Progenitor cell of endocrine pancreas (in vitro differentiated cells): ENCODE data around the gene ADCYAP1. TPM values are rescaled to one million over a fixed set of nuclear protein-coding genes. Genes with fewer than 3 reads are reported as not detected.
A peak's percentile ranks its signal among the peaks of the same experiment; 100 is the strongest.
"Not testable (repeated sequence)": the region's sequence is repeated elsewhere in the genome, so short reads cannot be mapped to it uniquely, and the experiment has no call there.

Experiments used
- DNase-seq: peaks from one replicate; pipeline ENCODE4 v3.0.0; 2021; ENCODE audit warnings: low spot score; ENCODE audit not compliant: unreplicated experiment
- H3K27ac Mint-ChIP-seq: 2 replicates; pipeline ENCODE4 v1.8.0; 2021; ENCODE audit warnings: mild to moderate bottlenecking, moderate library complexity, mixed read lengths
- H3K27me3 Mint-ChIP-seq: 2 replicates; pipeline ENCODE4 v1.8.0; 2021; ENCODE audit warnings: mixed read lengths
- H3K36me3 Mint-ChIP-seq: 2 replicates; pipeline ENCODE4 v1.8.0; 2022; ENCODE audit warnings: mixed read lengths; ENCODE audit not compliant: insufficient read depth
- H3K4me1 Mint-ChIP-seq: 2 replicates; pipeline ENCODE4 v1.8.0; 2021; ENCODE audit warnings: low read depth, mixed read lengths
- H3K4me3 Mint-ChIP-seq: 2 replicates; pipeline ENCODE4 v1.8.0; 2021; ENCODE audit warnings: low read depth, mild to moderate bottlenecking, moderate library complexity, mixed read lengths
- H3K9me3 Mint-ChIP-seq: 2 replicates; pipeline ENCODE4 v1.8.0; 2021; ENCODE audit warnings: low read depth, mixed read lengths
- long read RNA-seq: library from polyadenylated mRNA; unstranded; transcript quantifications from one replicate; pipeline ENCODE4 v2.0.0, GENCODE V29; 2020
- total RNA-seq: library from RNA; stranded (reverse); gene quantifications from 2 replicates; pipeline ENCODE4 v1.2.1, GENCODE V29; 2021
- TF ChIP-seq, protein P1 (sequence below): fragments of 200-600 bp; sonication (generic); IDR thresholded peaks from one replicate; pipeline ENCODE4 v1.5.0; 2021; ENCODE audit warnings: antibody characterized with exemption, mild to moderate bottlenecking; ENCODE audit not compliant: unreplicated experiment

Gene ADCYAP1
- total RNA-seq: 0.11 TPM in 1 of 2 replicates, not detected in the other
- long read RNA-seq: 0 reads

DNA sequence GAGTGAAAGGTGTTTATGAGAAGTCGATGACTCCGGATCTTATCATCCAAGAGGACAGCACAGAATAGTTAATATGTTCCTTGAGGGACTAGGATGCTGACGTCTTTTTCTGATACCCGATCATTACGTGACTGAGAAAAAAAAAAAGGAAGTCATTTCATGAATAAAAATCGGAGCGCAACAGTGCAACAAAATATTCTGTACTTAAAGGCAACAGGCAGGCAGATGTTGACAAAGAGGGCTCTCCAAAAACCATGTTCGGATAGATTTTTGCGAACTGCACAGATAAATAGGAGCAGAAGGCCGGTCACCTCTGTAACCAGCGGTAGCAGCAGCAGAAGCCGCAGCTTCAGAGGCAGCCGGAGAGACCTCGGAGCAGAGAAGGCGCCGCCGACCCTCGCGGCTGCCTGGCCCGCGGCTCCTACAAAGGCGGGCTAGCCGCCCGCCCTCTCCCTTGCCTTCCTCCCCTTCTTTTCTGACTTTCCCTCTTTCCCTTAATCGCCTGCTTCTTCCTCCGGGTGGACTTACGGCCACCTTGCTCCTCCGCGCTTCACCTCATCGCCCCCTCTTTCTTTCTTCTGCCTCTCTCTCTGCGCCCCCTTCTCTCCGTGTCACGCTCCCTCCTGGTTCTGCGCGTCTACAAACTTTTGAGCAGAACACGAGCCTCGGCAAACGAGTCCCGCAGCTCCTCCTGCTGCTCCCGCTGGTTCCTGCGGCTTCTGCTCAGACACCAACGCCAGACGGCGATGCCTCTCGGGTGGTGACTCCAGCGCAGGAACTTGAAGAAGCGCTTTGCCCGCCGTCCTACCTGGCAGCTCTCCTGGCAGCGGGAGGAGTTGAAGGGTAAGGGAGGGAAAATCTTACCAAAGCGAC, at the start of gene ADCYAP1:
ADCYAP1 (plus strand) TSS at position 654 of the 873 bp plus-strand sequence. CDS start 516 bp downstream, outside the sequence.
- DNase-seq: no peak
- no peaks in the 10 kb centered on the region for H3K9me3 Mint-ChIP-seq
- TF ChIP-seq, protein P1, sequence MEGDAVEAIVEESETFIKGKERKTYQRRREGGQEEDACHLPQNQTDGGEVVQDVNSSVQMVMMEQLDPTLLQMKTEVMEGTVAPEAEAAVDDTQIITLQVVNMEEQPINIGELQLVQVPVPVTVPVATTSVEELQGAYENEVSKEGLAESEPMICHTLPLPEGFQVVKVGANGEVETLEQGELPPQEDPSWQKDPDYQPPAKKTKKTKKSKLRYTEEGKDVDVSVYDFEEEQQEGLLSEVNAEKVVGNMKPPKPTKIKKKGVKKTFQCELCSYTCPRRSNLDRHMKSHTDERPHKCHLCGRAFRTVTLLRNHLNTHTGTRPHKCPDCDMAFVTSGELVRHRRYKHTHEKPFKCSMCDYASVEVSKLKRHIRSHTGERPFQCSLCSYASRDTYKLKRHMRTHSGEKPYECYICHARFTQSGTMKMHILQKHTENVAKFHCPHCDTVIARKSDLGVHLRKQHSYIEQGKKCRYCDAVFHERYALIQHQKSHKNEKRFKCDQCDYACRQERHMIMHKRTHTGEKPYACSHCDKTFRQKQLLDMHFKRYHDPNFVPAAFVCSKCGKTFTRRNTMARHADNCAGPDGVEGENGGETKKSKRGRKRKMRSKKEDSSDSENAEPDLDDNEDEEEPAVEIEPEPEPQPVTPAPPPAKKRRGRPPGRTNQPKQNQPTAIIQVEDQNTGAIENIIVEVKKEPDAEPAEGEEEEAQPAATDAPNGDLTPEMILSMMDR: no peak

GRCh38 chr18:857986-858385, 46.7 kb upstream of the ADCYAP1 start:
- Mint-ChIP-seq H3K4me3 (no peak overlapping the region), H3K9me3 (no peaks in the 10 kb centered on the region), H3K4me1 (no peaks in the 10 kb centered on the region), H3K27me3 (peaks cover 7% of the 10 kb centered on the region), H3K27ac (no peak overlapping the region), H3K36me3 (no peaks in the 10 kb centered on the region)
- DNase-seq: no peak
- TF ChIP-seq, protein P1: no peak

More for the DNA sequence above, at the start of gene ADCYAP1:
- Mint-ChIP-seq H3K27me3 (peaks cover 88% of the 10 kb centered on the region), H3K4me3 (no peak within 1 kb of the TSS), H3K36me3 (no peaks in the 10 kb centered on the region), H3K27ac (peak within 1 kb of the TSS; percentile 35), H3K4me1 (peaks cover 5% of the 10 kb centered on the region)

DNA sequence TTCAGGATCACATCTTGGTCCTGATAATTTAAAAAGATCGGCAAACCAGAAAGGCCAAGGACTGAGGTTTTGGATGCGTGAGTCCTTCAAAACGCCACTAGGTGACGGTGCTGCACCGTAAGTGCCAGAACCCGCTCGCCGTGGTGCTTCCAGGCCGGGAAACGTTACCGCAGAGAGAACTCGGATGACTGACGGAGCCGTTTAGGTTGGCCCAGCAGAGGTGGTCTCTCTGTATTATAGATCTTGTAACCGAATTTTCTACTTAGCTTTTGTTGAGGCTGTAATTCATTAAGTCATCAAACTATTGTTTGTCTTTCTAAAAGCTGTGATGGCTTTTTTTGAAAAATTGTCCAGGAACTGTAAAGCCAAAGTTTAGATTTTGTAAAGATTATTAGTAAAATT, 39.8 kb upstream of the ADCYAP1 start:
- Mint-ChIP-seq H3K4me3 (no peak overlapping the region), H3K27me3 (peaks cover 33% of the 10 kb centered on the region), H3K27ac (no peak overlapping the region), H3K9me3 (no peaks in the 10 kb centered on the region), H3K4me1 (no peaks in the 10 kb centered on the region), H3K36me3 (no peaks in the 10 kb centered on the region)
- DNase-seq: peak; percentile 58
- TF ChIP-seq, protein P1: peak; percentile 97

DNA sequence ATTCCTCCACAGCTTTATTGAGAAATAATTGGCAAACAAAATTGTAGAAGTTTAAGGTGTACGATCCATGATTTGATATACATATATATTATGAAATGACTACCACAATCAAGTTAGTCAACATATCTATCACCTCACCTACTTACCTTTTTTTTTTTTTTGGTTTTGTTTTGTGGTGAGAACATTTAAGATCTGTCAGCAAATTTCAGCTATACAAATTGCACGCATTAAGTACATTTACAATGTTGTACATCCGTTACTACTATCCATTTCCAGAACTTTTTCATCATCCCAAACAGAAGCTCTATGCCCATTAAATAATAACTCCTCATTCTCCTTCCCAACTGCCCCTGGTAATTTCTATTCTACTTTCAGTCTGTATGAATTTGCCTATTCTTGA, 37.4 kb upstream of the ADCYAP1 start:
- H3K9me3 Mint-ChIP-seq: no peaks in the 10 kb centered on the region
- no peaks in the 10 kb centered on the region for H3K4me1 Mint-ChIP-seq
- no peak for DNase-seq
- TF ChIP-seq, protein P1: no peak
- no peaks in the 10 kb centered on the region for H3K36me3 Mint-ChIP-seq
- peaks cover 31% of the 10 kb centered on the region for H3K27me3 Mint-ChIP-seq
- no peak overlapping the region for H3K4me3 Mint-ChIP-seq
- H3K27ac Mint-ChIP-seq: no peak overlapping the region

DNA sequence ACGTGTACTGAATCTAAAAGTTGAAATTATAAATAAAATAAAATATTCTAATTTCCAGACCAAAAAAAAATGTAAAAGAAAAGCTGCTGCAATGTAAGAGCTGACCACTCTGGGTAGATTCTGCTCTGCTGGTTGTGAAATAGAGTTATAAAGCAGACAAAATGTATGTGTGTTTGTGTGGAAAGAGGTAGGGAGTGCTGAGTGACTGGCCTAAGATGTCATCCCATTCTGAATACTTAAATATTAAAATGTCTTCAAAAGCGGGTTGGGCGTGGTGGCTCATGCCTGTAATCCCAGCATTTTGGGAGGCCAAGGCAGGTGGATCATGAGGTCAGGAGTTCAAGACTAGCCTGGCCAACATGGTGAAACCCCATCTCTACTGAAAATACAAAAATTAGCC, 31.2 kb upstream of the ADCYAP1 start:
- H3K4me3 Mint-ChIP-seq, H3K27ac Mint-ChIP-seq, H3K9me3 Mint-ChIP-seq, H3K36me3 Mint-ChIP-seq, H3K4me1 Mint-ChIP-seq, DNase-seq, H3K27me3 Mint-ChIP-seq: not testable (repeated sequence)

DNA sequence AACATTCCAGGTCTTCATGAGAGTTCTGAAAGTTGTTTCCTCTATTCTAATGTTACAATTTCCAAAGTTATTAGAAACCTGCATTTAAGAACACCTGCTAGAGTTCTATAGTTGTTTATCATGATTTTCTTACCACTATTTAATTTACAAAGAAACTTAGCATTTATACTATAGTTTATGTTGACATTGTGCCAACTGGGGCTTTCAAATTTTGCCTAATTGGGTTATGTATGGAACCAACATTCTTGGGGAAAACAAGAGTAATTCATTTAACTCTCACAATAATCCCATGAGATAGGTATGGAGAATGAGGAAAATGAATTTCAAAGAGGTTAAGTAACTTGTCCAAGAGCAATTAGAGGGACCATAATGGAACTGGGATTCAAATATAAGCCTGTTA, 28.8 kb upstream of the ADCYAP1 start:
- TF ChIP-seq, protein P1: no peak
- peaks cover 4% of the 10 kb centered on the region for H3K27me3 Mint-ChIP-seq

More for the DNA sequence above, 28.8 kb upstream of the ADCYAP1 start:
- DNase-seq: no peak
- Mint-ChIP-seq H3K4me1 (no peaks in the 10 kb centered on the region), H3K9me3 (no peaks in the 10 kb centered on the region), H3K36me3 (no peaks in the 10 kb centered on the region), H3K27ac (no peak overlapping the region), H3K4me3 (no peak overlapping the region)
